Right kidney (tissue), 1 donor: ENCODE data around the gene ATF5.

Experiments used
- DNase-seq: peaks from one replicate; pipeline ENCODE4 v3.0.0-alpha.2; 2016

ATF5 gene

GRCh38 chr19:49894011-49894664 lies 34.9 kb upstream of the ATF5 start:
- DNase-seq: no peak

DNA sequence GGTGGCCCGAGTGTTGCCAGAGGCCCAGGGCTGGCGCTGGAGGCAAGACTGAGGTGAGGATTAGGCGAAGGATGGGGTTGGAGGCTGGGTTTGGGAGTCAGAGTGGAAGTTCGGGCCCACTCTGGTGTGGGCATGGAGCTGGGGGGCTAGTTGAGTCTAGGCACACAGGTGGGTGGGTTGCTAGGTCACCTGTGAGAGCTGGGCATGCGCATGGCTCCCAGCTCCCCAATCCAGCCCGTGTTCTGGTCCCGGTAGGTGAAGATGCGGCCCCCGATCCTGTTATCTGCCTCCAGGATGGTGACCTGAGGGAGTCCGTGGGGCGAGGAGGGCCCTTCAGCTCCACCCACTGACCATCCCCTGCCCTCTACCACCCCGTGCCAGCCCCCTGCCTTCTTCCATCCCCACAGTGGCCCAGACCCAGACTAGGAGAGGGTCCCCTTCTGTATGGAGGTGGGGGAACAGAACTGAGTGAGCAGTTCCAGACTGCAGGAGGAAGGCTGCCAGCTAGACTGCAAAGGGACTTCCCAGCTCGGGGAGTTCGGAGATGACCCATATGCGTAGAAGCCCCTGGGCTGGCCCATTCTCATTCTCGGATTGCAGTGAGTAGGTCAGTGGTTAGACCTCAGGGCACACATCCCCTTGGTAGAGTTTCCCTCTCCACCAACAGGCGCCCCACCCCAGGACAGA lies 34.0 kb upstream of the ATF5 start:
- DNase-seq: no peak

DNA sequence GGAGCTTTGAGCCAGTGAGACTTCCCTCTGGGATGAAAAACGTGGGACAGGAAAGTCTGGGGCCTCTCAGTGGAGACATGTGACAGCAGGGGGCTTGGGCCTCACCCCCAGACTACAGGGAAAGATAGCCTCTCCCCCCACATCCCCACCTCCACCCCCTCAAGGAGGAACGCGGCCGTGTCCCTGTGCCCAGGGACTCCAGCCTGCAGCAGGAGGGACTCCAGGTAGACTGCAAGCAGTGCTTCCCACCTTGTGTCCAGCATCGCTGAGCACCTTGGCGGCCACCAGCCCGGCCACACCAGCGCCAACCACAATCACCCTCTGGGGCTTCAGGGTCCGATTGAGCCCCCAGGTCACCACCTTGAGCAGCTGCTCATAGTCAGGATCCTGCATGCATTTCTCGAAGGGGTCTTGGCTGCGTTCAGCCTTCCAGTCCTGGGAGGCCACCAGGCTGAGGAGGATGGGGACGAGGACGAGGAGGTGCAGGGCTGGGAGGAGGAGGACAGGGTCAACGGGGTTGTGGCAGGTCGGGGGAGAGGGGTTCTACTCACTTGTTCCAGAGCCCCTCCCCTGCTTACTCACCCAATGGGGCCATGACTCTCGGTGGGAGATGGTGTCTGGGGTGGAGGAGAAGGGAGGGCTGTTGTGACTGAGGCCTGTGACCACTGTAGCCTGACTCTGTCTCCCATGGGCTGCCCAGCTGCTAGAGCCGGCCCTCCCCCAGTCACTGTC lies 33.3 kb upstream of the ATF5 start:
- DNase-seq: no peak

- DNase-seq: peak; percentile 38
Measured at GRCh38 chr19:49896863-49897621, 32.0 kb upstream of the ATF5 start, which contains the start of gene IL4I1. Gene IL4I1, minus strand, starts transcription at chr19:49896887. Its CDS starts 727 bp downstream, at chr19:49896160.

DNA sequence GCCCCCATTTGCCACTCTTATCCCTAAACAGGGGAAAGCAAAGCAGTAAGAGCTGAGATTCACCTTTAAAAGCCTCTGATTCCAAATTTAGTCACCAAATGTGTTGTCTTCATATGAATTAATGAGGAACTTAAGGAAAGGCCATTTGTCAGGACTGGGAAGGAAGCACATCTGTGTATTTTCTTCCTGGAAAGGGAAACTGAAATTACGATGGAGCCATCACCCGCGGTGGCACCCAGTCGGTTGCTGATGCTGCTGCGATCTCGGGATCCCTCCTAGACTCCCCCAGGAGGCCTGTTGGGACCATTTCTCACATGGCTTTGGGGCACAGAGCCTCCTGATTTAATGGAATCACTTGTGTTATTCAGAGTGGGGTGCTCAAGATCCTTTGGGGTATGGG lies 24.9 kb upstream of the ATF5 start:
- DNase-seq: no peak

DNA sequence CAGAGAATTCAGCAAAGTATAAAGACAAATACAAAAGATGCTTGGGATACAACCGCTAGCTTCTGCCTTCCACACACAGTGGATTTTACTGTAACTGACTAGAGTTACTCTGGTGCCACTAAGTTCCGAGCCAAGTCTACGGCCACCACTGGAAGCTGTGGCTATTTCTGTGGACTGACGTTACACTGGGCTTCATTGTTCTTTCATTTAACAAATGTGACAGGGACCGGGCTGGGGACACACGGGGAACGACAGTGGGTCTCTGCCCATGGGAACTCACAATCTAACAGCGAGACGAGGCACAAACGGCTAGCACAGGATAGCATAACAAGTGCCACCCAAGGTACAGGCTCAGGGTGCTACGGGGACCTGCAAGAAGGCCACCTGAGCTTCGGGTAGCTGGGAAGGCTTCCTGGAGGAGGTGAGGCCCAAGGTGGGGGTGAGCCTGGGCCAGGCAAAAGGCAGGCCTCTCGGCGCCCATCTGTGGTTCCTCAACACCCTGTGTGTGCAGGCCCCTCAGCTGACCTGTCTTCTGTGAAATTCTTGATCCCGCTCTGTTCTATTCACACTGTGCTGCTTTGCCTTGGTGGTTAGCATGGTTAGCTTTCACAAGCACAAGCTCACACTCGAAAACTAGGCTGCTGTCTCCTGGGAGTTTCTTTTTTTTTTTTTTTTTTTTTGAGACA lies 22.0 kb upstream of the ATF5 start:
- DNase-seq: no peak

- no peak for DNase-seq
Measured at GRCh38 chr19:49907745-49908446, 21.1 kb upstream of the ATF5 start.

- no peak for DNase-seq
Measured at GRCh38 chr19:49908480-49909420, 20.3 kb upstream of the ATF5 start.

GRCh38 chr19:49910179-49910578 lies 18.8 kb upstream of the ATF5 start:
- no peak for DNase-seq

- no peak for DNase-seq
Measured at GRCh38 chr19:49911381-49912145, 17.4 kb upstream of the ATF5 start.

DNA sequence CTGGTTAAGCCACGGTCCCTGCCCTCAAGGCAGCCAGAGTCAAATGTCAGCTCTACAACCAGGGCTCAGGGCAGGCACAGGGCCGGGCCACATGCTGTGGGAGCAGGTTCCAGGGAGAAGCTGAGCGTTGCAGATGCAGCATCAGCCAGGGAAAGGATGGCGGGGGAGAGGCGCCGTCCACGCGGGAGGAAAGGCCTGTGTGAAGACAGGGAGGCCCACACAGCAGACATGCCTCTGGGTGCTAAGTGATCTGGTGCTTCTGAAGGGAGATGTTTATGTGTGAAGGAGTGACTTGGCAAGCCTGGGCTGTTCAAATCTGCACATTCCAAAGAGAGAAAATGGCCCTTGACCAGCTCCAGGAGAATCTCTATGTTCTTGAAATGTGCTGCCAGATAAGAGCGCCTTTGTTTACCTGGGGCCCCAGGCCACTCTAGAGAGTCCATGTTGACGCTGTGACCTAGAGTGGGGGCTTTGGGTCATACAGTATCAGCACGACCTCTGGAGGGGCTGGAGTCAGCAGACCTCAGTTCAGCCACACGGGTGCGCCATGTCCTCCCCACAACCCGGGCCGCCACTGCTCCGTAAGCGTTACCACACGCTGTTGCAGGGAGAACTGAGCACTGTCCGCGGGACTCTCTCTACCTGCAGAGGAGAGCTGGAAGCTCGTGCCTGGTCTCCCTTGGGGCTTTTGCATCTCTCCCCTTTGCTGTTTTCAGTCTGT lies 15.9 kb upstream of the ATF5 start:
- DNase-seq: no peak

DNA sequence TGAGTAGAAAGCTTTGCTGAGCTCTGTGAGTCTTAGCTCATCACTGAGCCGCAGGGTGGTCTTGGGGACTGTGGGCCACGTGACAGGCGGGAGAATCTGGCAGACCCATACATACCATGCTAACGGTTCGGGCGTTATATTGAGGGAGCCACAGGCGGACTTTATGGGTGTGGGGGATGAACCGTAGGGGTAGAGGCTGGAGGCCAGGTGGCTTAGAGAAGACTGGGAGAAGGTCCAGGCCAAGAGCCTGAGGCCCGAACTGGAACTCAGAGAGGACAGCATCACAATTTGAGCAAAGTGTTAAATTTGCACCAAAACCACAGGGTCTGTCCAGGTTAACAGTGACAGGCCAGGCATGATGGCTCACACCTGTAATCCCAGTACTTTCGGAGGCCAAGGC lies 15.3 kb upstream of the ATF5 start:
- no peak for DNase-seq

- DNase-seq: no peak
Measured at GRCh38 chr19:49915271-49915670, 13.7 kb upstream of the ATF5 start.

- no peak for DNase-seq
Measured at GRCh38 chr19:49916839-49917733, 11.9 kb upstream of the ATF5 start.

DNA sequence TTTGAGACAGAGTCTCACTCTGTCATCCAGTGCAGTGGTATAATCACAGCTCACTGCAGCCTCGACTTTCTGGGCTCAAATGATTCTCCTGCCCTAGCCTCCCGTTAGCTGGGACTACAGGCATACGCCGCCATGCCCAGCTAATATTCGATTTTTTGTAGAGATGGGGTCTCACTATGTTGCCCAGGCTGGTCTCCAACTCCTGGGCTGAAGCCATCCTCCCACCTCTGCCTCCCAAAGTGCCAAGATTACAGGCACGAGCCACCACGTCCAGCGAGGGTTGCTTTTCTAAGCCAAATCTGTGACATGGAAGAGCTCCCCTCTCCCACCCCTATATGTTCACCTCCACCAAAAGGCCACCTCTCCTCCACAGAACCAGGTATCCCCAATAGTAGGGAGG lies 10.9 kb upstream of the ATF5 start:
- no peak for DNase-seq

GRCh38 chr19:49920624-49921363 lies 8.2 kb upstream of the ATF5 start:
- no peak for DNase-seq
